Gastrocnemius medialis (tissue), 4 donors: ENCODE data around the gene SLC17A1. TPM values are rescaled to one million over a fixed set of nuclear protein-coding genes. Genes with fewer than 3 reads are reported as not detected.

Experiments used
- ATAC-seq, 2 donors: fragments of 150-250 bp; one replicate each; pipeline ENCODE4 v1.9.1; 2016
- DNase-seq, 2 donors: peaks; one replicate each; pipeline ENCODE4 v3.0.0-alpha.2; 2019
- H3K27ac ChIP-seq, 4 donors: fragments of 200-600 bp; sonication (generic); 1 replicate in 1 of 4; 2 replicates in 3 of 4; pipeline ENCODE4 v1.5.1; 2016 to 2018; ENCODE audit warnings: mild to moderate bottlenecking in 2 of 4, moderate library complexity in 1 of 4
- H3K27me3 ChIP-seq, 3 donors: fragments of 200-600 bp; sonication (generic) in 2 of 3; 1 replicate in 1 of 3; 2 replicates in 2 of 3; pipeline versions ENCODE4 v1.5.1 to v1.6.0; 2016 to 2019; ENCODE audit warnings: mild to moderate bottlenecking in 1 of 3, moderate library complexity in 1 of 3
- H3K36me3 ChIP-seq, 2 donors: fragments of 200-600 bp; sonication (generic) in 1 of 2; one replicate each; pipeline ENCODE4 v1.5.1; 2017 to 2018
- H3K4me1 ChIP-seq, 2 donors: fragments of 200-600 bp; sonication (generic) in 1 of 2; one replicate each; pipeline ENCODE4 v1.5.1; 2016 to 2017; ENCODE audit warnings: mild to moderate bottlenecking in 2 of 2
- H3K4me3 ChIP-seq, 4 donors: fragments of 200-600 bp; sonication (generic) in 3 of 4; 1 replicate in 1 of 4; 2 replicates in 3 of 4; pipeline ENCODE4 v1.5.1; 2016 to 2019; ENCODE audit warnings: mild to moderate bottlenecking in 2 of 4
- H3K9me3 ChIP-seq, 3 donors: fragments of 200-600 bp; sonication (generic) in 2 of 3; 1 replicate in 1 of 3; 2 replicates in 2 of 3; pipeline ENCODE4 v1.5.1; 2016 to 2019
- POLR2A ChIP-seq, 2 donors: fragments of 450-650 bp; IDR thresholded peaks; one replicate each; pipeline ENCODE4 v1.6.1; 2017; ENCODE audit warnings: antibody characterized with exemption in 2 of 2, mild to moderate bottlenecking in 2 of 2, moderate library complexity in 2 of 2
- in situ Hi-C, 4 donors: fragments of 200-750 bp; cut with MboI; loops; one replicate each; pipeline versions ENCODE4 v1.15.0 to v1.8.0; 2017; ENCODE audit warnings: low sequenced_read_pairs in 4 of 4
- intact Hi-C: fragments of 100-400 bp; cut with DNase I; formaldehyde crosslinking; loops from one replicate; pipeline ENCODE4 v1.15.1; 2023; ENCODE audit warnings: low total_unique reads
- total RNA-seq, 4 donors: library from RNA; depleted of rRNA; stranded (reverse); fragments of >200 nt; gene quantifications; one replicate each; pipeline versions ENCODE4 v1.1.0 to v1.2.3, GENCODE V29; 2016
- TF ChIP-seq, protein P1 (sequence below), 5 experiments: fragments of 450-650 bp in 3 of 5; fragments of 200-600 bp in 2 of 5; sonication (generic) in 2 of 5; IDR thresholded peaks in 4 of 5; conservative IDR thresholded peaks in 1 of 5; 1 replicate in 4 of 5; 2 replicates in 1 of 5; pipeline ENCODE4 v1.5.1; 2016 to 2019; ENCODE audit warnings: antibody characterized with exemption in 5 of 5, mild to moderate bottlenecking in 3 of 5, moderate library complexity in 3 of 5

Gene SLC17A1
- total RNA-seq, 4 donors from 2014 or later = not detected

DNA sequence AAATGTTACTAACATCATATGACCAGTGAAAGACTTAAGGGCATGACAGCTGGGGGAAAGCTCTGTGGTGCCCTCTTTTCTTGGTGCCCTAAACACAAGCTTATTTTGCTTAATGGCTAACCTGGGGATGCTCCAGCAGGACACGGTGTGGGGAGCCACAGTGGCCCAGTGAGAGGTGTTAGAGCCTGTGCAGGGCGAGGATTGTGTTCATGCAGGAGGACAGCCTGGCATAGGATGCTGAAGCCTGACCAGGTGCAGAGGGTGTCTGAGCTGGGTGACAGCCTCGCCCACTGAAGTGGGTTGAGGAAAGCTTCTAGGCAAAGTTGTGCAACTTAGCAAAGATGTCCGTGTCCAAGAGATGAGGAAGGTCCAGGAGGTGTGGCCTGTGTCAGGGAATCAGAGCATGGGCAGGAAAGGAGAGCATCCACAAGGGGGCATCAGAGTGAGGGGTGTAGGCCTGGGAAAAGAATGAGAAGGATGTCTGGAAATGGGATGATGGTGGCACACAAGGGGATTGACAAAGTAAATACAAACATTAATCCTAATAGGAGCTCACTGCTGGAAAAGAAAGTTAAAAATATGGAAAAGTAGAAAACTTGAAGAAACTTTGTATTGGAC is 43.4 kb downstream of the SLC17A1 start:
- TF ChIP-seq, protein P1, sequence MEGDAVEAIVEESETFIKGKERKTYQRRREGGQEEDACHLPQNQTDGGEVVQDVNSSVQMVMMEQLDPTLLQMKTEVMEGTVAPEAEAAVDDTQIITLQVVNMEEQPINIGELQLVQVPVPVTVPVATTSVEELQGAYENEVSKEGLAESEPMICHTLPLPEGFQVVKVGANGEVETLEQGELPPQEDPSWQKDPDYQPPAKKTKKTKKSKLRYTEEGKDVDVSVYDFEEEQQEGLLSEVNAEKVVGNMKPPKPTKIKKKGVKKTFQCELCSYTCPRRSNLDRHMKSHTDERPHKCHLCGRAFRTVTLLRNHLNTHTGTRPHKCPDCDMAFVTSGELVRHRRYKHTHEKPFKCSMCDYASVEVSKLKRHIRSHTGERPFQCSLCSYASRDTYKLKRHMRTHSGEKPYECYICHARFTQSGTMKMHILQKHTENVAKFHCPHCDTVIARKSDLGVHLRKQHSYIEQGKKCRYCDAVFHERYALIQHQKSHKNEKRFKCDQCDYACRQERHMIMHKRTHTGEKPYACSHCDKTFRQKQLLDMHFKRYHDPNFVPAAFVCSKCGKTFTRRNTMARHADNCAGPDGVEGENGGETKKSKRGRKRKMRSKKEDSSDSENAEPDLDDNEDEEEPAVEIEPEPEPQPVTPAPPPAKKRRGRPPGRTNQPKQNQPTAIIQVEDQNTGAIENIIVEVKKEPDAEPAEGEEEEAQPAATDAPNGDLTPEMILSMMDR (IDR thresholded peaks at IDR 0.05 in 4 of 5, conservative IDR thresholded peaks at IDR 0.05 in 1 of 5) = peak in 3 of 5 experiments; percentile 23 to 28 (median 24)
- no peak for TF ChIP-seq POLR2A (IDR thresholded peaks at IDR 0.05)
- no peaks in the 10 kb centered on the region for H3K4me1 ChIP-seq
- in situ Hi-C loops (no loop called here), intact Hi-C loops (loop anchor here (1.0 kb wide), 1 partner anchor 204 kb away; no protein-coding TSS in a partner anchor)
- no peaks in the 10 kb centered on the region for H3K27me3 ChIP-seq
- no peak overlapping the region for H3K27ac ChIP-seq
- H3K4me3 ChIP-seq = no peak overlapping the region
- no peaks in the 10 kb centered on the region for H3K36me3 ChIP-seq
- ATAC-seq (peak in 1 of 2 donors; percentile 49), DNase-seq (no peak)
- H3K9me3 ChIP-seq = no peaks in the 10 kb centered on the region

DNA sequence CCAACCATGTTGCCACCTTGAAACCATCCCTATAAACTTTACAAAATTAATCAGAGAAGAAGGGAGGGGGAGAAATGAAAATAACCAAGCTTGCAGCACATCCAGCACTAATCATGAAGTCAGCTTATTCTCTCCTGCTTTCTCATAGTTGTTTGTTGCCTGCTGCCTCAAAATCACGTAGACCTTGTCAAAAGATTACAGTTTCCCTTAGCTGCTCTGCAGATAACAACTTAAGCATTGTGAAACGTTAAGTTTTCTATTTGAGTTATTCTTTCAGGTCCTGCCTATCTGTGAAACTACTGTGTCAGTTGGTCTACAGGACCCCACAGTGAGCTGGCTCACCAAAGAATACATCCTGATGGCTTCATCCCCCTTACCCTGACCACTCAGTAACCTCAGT is 44.4 kb downstream of the SLC17A1 start:
- no peaks in the 10 kb centered on the region for H3K27me3 ChIP-seq
- no peak for ATAC-seq
- H3K4me1 ChIP-seq = no peaks in the 10 kb centered on the region
- intact Hi-C loops = no loop called here
- H3K36me3 ChIP-seq = no peaks in the 10 kb centered on the region
- TF ChIP-seq POLR2A (IDR thresholded peaks at IDR 0.05) = no peak
- TF ChIP-seq, protein P1 (IDR thresholded peaks at IDR 0.05 in 4 of 5, conservative IDR thresholded peaks at IDR 0.05 in 1 of 5) = no peak
- no peak overlapping the region for H3K27ac ChIP-seq
- H3K9me3 ChIP-seq = no peaks in the 10 kb centered on the region
- no peak overlapping the region for H3K4me3 ChIP-seq
- in situ Hi-C loops = no loop called here
- no peak for DNase-seq

DNA sequence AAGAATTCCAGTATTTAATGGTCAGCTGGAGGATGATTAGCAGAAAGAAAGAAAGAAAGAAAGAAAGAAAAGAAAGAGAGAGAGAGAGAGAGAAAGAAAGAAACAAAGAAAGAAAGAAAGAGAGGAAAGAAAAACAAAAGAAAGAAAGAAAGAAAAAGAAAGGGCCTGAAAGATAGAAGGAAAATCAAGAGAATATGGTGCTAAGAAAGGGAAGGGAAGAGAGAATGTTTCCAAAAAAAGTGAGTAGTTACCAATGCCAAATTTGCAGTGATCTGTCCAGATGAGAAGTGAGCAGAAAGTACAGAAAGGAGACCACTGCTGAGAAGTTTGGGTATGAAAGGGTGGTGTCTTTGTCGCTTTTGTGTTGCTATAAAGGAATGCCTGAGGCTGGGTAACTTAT is 50.7 kb downstream of the SLC17A1 start:
- Histone ChIP-seq H3K9me3 (no peaks in the 10 kb centered on the region), H3K27ac (no peak overlapping the region), H3K27me3 (no peaks in the 10 kb centered on the region), H3K36me3 (no peaks in the 10 kb centered on the region), H3K4me1 (no peaks in the 10 kb centered on the region), H3K4me3 (no peak overlapping the region)
- TF ChIP-seq, protein P1 (IDR thresholded peaks at IDR 0.05 in 4 of 5, conservative IDR thresholded peaks at IDR 0.05 in 1 of 5) = no peak
- no peak for TF ChIP-seq POLR2A (IDR thresholded peaks at IDR 0.05)
- in situ Hi-C loops = no loop called here
- no peak for DNase-seq
- ATAC-seq = no peak
- intact Hi-C loops = no loop called here

DNA sequence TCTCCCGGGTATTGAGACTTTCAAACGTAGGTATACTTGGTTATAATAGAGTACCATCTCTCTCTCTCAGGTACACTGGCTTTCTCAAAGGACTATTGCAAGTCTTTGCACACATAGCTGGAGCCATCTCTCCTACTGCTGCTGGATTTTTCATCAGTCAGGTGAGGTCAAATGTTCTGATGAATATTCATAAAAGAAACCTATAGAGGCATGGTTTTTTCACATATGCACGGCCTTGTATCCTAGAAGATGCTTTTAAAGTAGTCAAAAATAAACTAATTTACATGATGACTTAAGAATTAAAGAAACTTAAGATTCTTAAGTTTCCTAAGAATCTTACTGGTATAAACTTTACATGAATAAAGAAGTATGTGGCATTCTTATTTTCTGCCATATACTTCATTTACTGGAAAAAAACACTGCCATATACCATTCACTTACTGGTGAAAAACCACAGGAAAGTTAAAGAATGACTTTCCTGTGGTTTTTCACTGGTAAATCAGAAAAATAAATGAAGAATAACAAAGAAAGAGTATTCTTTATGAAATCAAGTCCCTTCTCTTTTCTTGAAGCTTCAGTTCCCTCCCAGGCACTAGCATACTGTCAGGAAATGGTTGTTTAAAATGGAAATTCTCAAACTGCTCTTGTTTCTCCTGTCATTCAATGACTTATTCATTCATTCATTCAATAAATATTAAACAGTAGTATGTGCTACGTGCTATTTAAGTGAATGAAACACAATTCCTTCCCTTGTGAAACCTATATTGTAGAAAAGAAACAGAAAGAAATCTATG is 53.8 kb downstream of the SLC17A1 start:
- Histone ChIP-seq H3K4me1 (no peaks in the 10 kb centered on the region), H3K27ac (no peak overlapping the region), H3K9me3 (no peaks in the 10 kb centered on the region), H3K4me3 (no peak overlapping the region), H3K36me3 (no peaks in the 10 kb centered on the region), H3K27me3 (no peaks in the 10 kb centered on the region)
- in situ Hi-C loops = no loop called here
- no peak for TF ChIP-seq POLR2A (IDR thresholded peaks at IDR 0.05)
- TF ChIP-seq, protein P1 (IDR thresholded peaks at IDR 0.05 in 4 of 5, conservative IDR thresholded peaks at IDR 0.05 in 1 of 5) = no peak
- intact Hi-C loops = no loop called here
- no peak for ATAC-seq
- DNase-seq = no peak
